HEK293 (cell line): ENCODE data around the gene HMGN1.
A peak's percentile ranks its signal among the peaks of the same experiment; 100 is the strongest.

Experiments
- CTCF ChIA-PET: fragments of 350-600 bp; formaldehyde crosslinking; extraction: SDS; loops from one replicate; lab custom pipeline; 2021; ENCODE audit warnings: antibody characterized with exemption; lab: Yijun Ruan, JAX
- POLR2A ChIA-PET: fragments of 300-600 bp; formaldehyde crosslinking; extraction: SDS; loops from one replicate; lab custom pipeline; 2020; ENCODE audit warnings: antibody characterized with exemption, inconsistent platforms; lab: Yijun Ruan, JAX
- H3K27ac ChIP-seq: fragments of 200-500 bp; sonication (Bioruptor generic); 2 replicates; pipeline ENCODE4 v1.5.1; 2014; ENCODE audit warnings: low read depth, low read length, control low read depth, inconsistent platforms; ENCODE audit errors: extremely low read depth
- H3K36me3 ChIP-seq, 2 experiments: fragments of 200-500 bp in 1 of 2; sonication (Bioruptor generic) in 1 of 2; 1 replicate in 1 of 2; 2 replicates in 1 of 2; pipeline ENCODE4 v1.5.1; 2014 to 2017; ENCODE audit warnings: inconsistent platforms in 2 of 2, low read length in 2 of 2; ENCODE audit not compliant: control insufficient read depth in 2 of 2, insufficient read depth in 1 of 2
- H3K4me1 ChIP-seq: fragments of 200-500 bp; sonication (Bioruptor generic); 2 replicates; pipeline ENCODE4 v1.5.1; 2014; ENCODE audit warnings: mild to moderate bottlenecking, low read length, inconsistent platforms; ENCODE audit not compliant: control insufficient read depth, insufficient read depth
- H3K4me3 ChIP-seq: 2 replicates; pipeline ENCODE4 v1.5.1; 2011; ENCODE audit warnings: low read depth, mild to moderate bottlenecking, control low read depth, low read length, moderate library complexity
- H3K9me3 ChIP-seq: fragments of 200-500 bp; sonication (Bioruptor generic); 2 replicates; pipeline ENCODE4 v1.5.1; 2014; ENCODE audit warnings: low read depth, low read length, inconsistent platforms; ENCODE audit not compliant: control insufficient read depth, insufficient read depth
- BCL11A ChIP-seq: fragments of 450-650 bp; formaldehyde crosslinking; IDR thresholded peaks from 2 replicates; pipeline ENCODE4 v1.5.1; 2016; ENCODE audit warnings: low read depth, missing biosample characterization, missing genetic modification characterization
- ELK4 ChIP-seq: IDR thresholded peaks from 2 replicates; pipeline ENCODE4 v1.6.1; 2011; ENCODE audit warnings: mild to moderate bottlenecking, low read depth, low read length, borderline replicate concordance
- HOXA7 ChIP-seq: sonication (generic); formaldehyde crosslinking; IDR thresholded peaks from 2 replicates; pipeline ENCODE4 v1.8.1; 2022; ENCODE audit warnings: missing genetic modification reagents, borderline replicate concordance
- KLF16 ChIP-seq: fragments of 450-650 bp; formaldehyde crosslinking; IDR thresholded peaks from 2 replicates; pipeline ENCODE4 v1.5.1; 2017; ENCODE audit warnings: missing biosample characterization, missing genetic modification characterization
- PRDM1 ChIP-seq: fragments of 450-650 bp; formaldehyde crosslinking; IDR thresholded peaks from 2 replicates; pipeline ENCODE4; 2016; ENCODE audit warnings: missing biosample characterization, missing genetic modification characterization
- REPIN1 ChIP-seq: fragments of 450-650 bp; formaldehyde crosslinking; IDR thresholded peaks from 2 replicates; pipeline ENCODE4 v1.5.1; 2017; ENCODE audit warnings: missing biosample characterization, missing genetic modification characterization, low read depth
- SP7 ChIP-seq: fragments of 450-650 bp; formaldehyde crosslinking; IDR thresholded peaks from 2 replicates; pipeline ENCODE4 v1.5.1; 2016; ENCODE audit warnings: missing biosample characterization, missing genetic modification characterization
- ZBTB17 ChIP-seq: fragments of 450-650 bp; formaldehyde crosslinking; IDR thresholded peaks from 2 replicates; pipeline ENCODE4 v1.5.1; 2016; ENCODE audit warnings: missing biosample characterization, missing genetic modification characterization
- ZFP41 ChIP-seq: fragments of 450-650 bp; formaldehyde crosslinking; IDR thresholded peaks from 2 replicates; pipeline ENCODE4 v1.5.1; 2016; ENCODE audit warnings: missing biosample characterization, missing genetic modification characterization, borderline replicate concordance
- ZIC2 ChIP-seq: fragments of 450-650 bp; formaldehyde crosslinking; IDR thresholded peaks from 2 replicates; pipeline ENCODE4 v1.5.1; 2016; ENCODE audit warnings: missing biosample characterization, missing genetic modification characterization
- ZNF10 ChIP-seq: fragments of 450-650 bp; formaldehyde crosslinking; IDR thresholded peaks from 2 replicates; pipeline ENCODE4 v1.5.1; 2017; ENCODE audit warnings: missing biosample characterization, missing genetic modification characterization
- ZNF146 ChIP-seq: fragments of 450-650 bp; formaldehyde crosslinking; IDR thresholded peaks from 2 replicates; pipeline ENCODE4 v1.5.1; 2016; ENCODE audit warnings: missing biosample characterization, missing genetic modification characterization
- ZNF223 ChIP-seq: fragments of 450-650 bp; formaldehyde crosslinking; IDR thresholded peaks from 2 replicates; pipeline ENCODE4 v1.5.1; 2016; ENCODE audit warnings: missing biosample characterization, missing genetic modification characterization
- ZNF37A ChIP-seq: fragments of 450-650 bp; IDR thresholded peaks from 2 replicates; pipeline ENCODE4 v1.5.1; 2018; ENCODE audit warnings: missing biosample characterization, missing genetic modification characterization
- ZNF529 ChIP-seq: fragments of 450-650 bp; formaldehyde crosslinking; IDR thresholded peaks from 2 replicates; pipeline ENCODE4 v1.5.1; 2017; ENCODE audit warnings: missing genetic modification characterization, missing biosample characterization; ENCODE audit not compliant: insufficient replicate concordance
- ZNF548 ChIP-seq: fragments of 450-650 bp; formaldehyde crosslinking; IDR thresholded peaks from 2 replicates; pipeline ENCODE4 v1.5.1; 2016; ENCODE audit warnings: missing biosample characterization, missing genetic modification characterization
- ZNF621 ChIP-seq: fragments of 450-650 bp; formaldehyde crosslinking; IDR thresholded peaks from 2 replicates; pipeline ENCODE4 v1.5.1; 2017; ENCODE audit warnings: missing biosample characterization, missing genetic modification characterization
- ZNF623 ChIP-seq: fragments of 450-650 bp; formaldehyde crosslinking; IDR thresholded peaks from 2 replicates; pipeline ENCODE4 v1.5.1; 2016; ENCODE audit warnings: missing biosample characterization, missing genetic modification characterization
- ZSCAN18 ChIP-seq: fragments of 450-650 bp; formaldehyde crosslinking; IDR thresholded peaks from 2 replicates; pipeline ENCODE4 v1.5.1; 2016; ENCODE audit warnings: missing biosample characterization, missing genetic modification characterization

HMGN1 gene

GRCh38 chr21:39339231-39339630 is 9.7 kb downstream of the HMGN1 start:
- POLR2A ChIA-PET = interaction anchor here (1.0 to 3.3 kb wide), 6 partner anchors 9 to 48 kb away, joined by 3 to 21 read pairs (median 6); partner anchors contain the start of genes BRWD1 and HMGN1
- Histone ChIP-seq H3K36me3 (peaks cover 22 to 33% of the 10 kb centered on the region in 2 experiments), H3K9me3 (no peaks in the 10 kb centered on the region), H3K27ac (no peak overlapping the region), H3K4me3 (no peak overlapping the region), H3K4me1 (no peaks in the 10 kb centered on the region)
- CTCF ChIA-PET = interaction anchor here (1.0 kb wide), 1 partner anchor 8 kb away, joined by 3 read pairs; no protein-coding TSS in a partner anchor
- TF ChIP-seq ZBTB17 (tag by site-specific recombination) = 0 out of 2 replicates have a peak, but pooled peaks have one; percentile 12
- TF ChIP-seq BCL11A (tag by site-specific recombination) = no peak

GRCh38 chr21:39336457-39337008 is 12.4 kb downstream of the HMGN1 start:
- TF ChIP-seq ZFP41 (tag by site-specific recombination) (no peak), SP7 (tag by site-specific recombination) (peak; percentile 78)
- Histone ChIP-seq H3K27ac (no peak overlapping the region), H3K4me1 (peaks cover 5% of the 10 kb centered on the region; the same call in 1 of the 2 replicates), H3K9me3 (no peaks in the 10 kb centered on the region), H3K4me3 (no peak overlapping the region), H3K36me3 (peaks cover 4 to 9% of the 10 kb centered on the region in 2 experiments; a peak in 2 of 3 replicates)
- ChIA-PET CTCF (no interaction called here), POLR2A (interaction anchor here (0.7 kb wide), 1 partner anchor 23 kb away, joined by 9 read pairs; the partner anchor contains the start of gene BRWD1)

DNA sequence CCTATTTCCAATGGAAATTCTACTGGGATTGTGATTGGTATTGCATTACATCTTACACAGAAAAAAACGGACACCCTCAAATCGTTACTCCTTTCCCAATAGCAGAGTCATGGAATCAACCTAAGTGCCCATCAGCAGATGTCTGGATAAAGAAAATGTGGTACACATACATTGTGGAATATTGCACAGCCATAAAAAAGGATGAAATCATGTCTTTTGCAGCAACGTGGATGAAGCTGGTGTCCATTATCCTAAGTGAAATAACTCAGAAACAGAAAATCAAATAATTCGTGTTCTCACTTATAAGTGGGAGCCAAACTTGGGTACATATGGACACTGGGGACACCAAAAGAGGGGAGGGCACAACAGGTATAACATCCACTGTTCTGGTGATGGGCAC is 14.3 kb downstream of the HMGN1 start:
- no peak for TF ChIP-seq ZNF37A (tag by site-specific recombination)
- peak; percentile 83 for TF ChIP-seq ZNF146 (tag by site-specific recombination)
- Histone ChIP-seq H3K9me3 (no peaks in the 10 kb centered on the region), H3K27ac (no peak overlapping the region), H3K4me1 (peaks cover 5% of the 10 kb centered on the region; the same call in 1 of the 2 replicates), H3K4me3 (no peak overlapping the region), H3K36me3 (no peaks in the 10 kb centered on the region; a peak in 1 of 3 replicates)
- ChIA-PET POLR2A (interaction anchor here (0.7 kb wide), 1 partner anchor 95 kb away, joined by 3 read pairs; no protein-coding TSS in a partner anchor), CTCF (no interaction called here)

- no peak overlapping the region for H3K27ac ChIP-seq
Measured at GRCh38 chr21:39332175-39332574, 16.7 kb downstream of the HMGN1 start.

More at GRCh38 chr21:39332175-39332574, 16.7 kb downstream of the HMGN1 start:
- Histone ChIP-seq H3K9me3 (no peaks in the 10 kb centered on the region), H3K4me1 (peaks cover 5% of the 10 kb centered on the region; the same call in 1 of the 2 replicates), H3K36me3 (no peaks in the 10 kb centered on the region), H3K4me3 (no peak overlapping the region)
- CTCF ChIA-PET = no interaction called here
- POLR2A ChIA-PET = interaction anchor here (1.0 to 4.2 kb wide), 2 partner anchors 16 to 19 kb away, joined by 3 to 17 read pairs; partner anchors contain the start of gene BRWD1
- TF ChIP-seq PRDM1 (tag by site-specific recombination) (peak; percentile 51; the same call in 1 of the 2 replicates), ELK4 (no peak), REPIN1 (tag by site-specific recombination) (no peak), ZNF623 (tag by site-specific recombination) (no peak), ZNF621 (no peak), HOXA7 (no peak), ZNF529 (tag by site-specific recombination) (no peak), ZNF548 (tag by site-specific recombination) (no peak), ZIC2 (peak; percentile 36), ZSCAN18 (tag by site-specific recombination) (no peak), ZNF223 (tag by site-specific recombination) (no peak), KLF16 (tag by site-specific recombination) (no peak), ZNF10 (tag by site-specific recombination) (peak; percentile 49; the same call in 1 of the 2 replicates)
- TF ChIP-seq, all 188 proteins: peak for 3
